H9 (cell line): ENCODE results near the gene TTYH2. TPM values are rescaled to one million over a fixed set of nuclear protein-coding genes. Genes with fewer than 3 reads are reported as not detected.

Source experiments
- DNase-seq: peaks from one replicate; pipeline ENCODE4 v3.0.0-alpha.2; 2017
- H2AFZ ChIP-seq: one replicate; pipeline ENCODE4 v1.6.1; 2013; ENCODE audit warnings: mild to moderate bottlenecking, low read length, control low read depth, moderate library complexity
- H2AK5ac ChIP-seq: 2 replicates; pipeline ENCODE4 v1.6.1; 2013; ENCODE audit warnings: low read length, control low read depth, mixed read lengths; ENCODE audit not compliant: insufficient read length
- H2BK120ac ChIP-seq: one replicate; pipeline ENCODE4 v1.6.1; 2013; ENCODE audit warnings: low read depth, mild to moderate bottlenecking, low read length, control low read depth, inconsistent platforms; ENCODE audit not compliant: poor library complexity, severe bottlenecking
- H2BK12ac ChIP-seq: 2 replicates; pipeline ENCODE4 v1.6.1; 2013; ENCODE audit warnings: low read length, control low read depth, mixed read lengths, low read depth; ENCODE audit not compliant: insufficient read length
- H2BK15ac ChIP-seq: 2 replicates; pipeline ENCODE4 v1.6.1; 2013; ENCODE audit warnings: low read depth, low read length, control low read depth
- H2BK20ac ChIP-seq: one replicate; pipeline ENCODE4 v1.6.1; 2013; ENCODE audit warnings: low read depth, mild to moderate bottlenecking, low read length, control low read depth, inconsistent platforms; ENCODE audit not compliant: poor library complexity, severe bottlenecking
- H2BK5ac ChIP-seq: 2 replicates; pipeline ENCODE4 v1.6.1; 2013; ENCODE audit warnings: low read length, control low read depth, mixed read lengths; ENCODE audit not compliant: insufficient read length
- H3K14ac ChIP-seq: 2 replicates; pipeline ENCODE4 v1.6.1; 2013; ENCODE audit warnings: low read length, control low read depth; ENCODE audit not compliant: insufficient read depth
- H3K18ac ChIP-seq: 2 replicates; pipeline ENCODE4 v1.6.1; 2013; ENCODE audit warnings: low read depth, mild to moderate bottlenecking, mixed read lengths, low read length, control low read depth; ENCODE audit not compliant: insufficient read length
- H3K23ac ChIP-seq: 2 replicates; pipeline ENCODE4 v1.6.1; 2013; ENCODE audit warnings: low read length, control low read depth, mixed read lengths, low read depth; ENCODE audit not compliant: insufficient read length
- H3K23me2 ChIP-seq: 2 replicates; pipeline ENCODE4 v1.6.1; 2013; ENCODE audit warnings: low read depth, mild to moderate bottlenecking, mixed read lengths, low read length, control low read depth; ENCODE audit not compliant: insufficient read length, poor library complexity, severe bottlenecking
- H3K27ac ChIP-seq: 2 replicates; pipeline ENCODE4 v1.5.1; 2013; ENCODE audit warnings: low read length, control low read depth, mixed read lengths, low read depth; ENCODE audit not compliant: insufficient read length
- H3K27me3 ChIP-seq: 2 replicates; pipeline ENCODE4 v1.6.1; 2013; ENCODE audit warnings: low read length, control low read depth, inconsistent platforms; ENCODE audit not compliant: insufficient read depth
- H3K4ac ChIP-seq: 2 replicates; pipeline ENCODE4 v1.6.1; 2013; ENCODE audit warnings: low read depth, mild to moderate bottlenecking, control low read depth, inconsistent platforms, low read length, moderate library complexity
- H3K4me1 ChIP-seq: 2 replicates; pipeline ENCODE4 v1.6.1; 2013; ENCODE audit warnings: low read length, control low read depth, inconsistent platforms; ENCODE audit not compliant: insufficient read depth
- H3K4me2 ChIP-seq: 2 replicates; pipeline ENCODE4 v1.6.1; 2013; ENCODE audit warnings: low read length, control low read depth, mixed read lengths; ENCODE audit not compliant: insufficient read length, insufficient read depth
- H3K56ac ChIP-seq: 2 replicates; pipeline ENCODE4 v1.6.1; 2013; ENCODE audit warnings: low read depth, mild to moderate bottlenecking, mixed read lengths, low read length, control low read depth; ENCODE audit not compliant: insufficient read length
- H3K79me1 ChIP-seq: 2 replicates; pipeline ENCODE4 v1.6.1; 2013; ENCODE audit warnings: low read depth, mild to moderate bottlenecking, moderate library complexity, low read length, control low read depth, inconsistent platforms; ENCODE audit not compliant: insufficient read depth, poor library complexity, severe bottlenecking
- H3K79me2 ChIP-seq: 2 replicates; pipeline ENCODE4 v1.6.1; 2013; ENCODE audit warnings: low read length, control low read depth, inconsistent platforms; ENCODE audit not compliant: insufficient read depth
- H3K9ac ChIP-seq: 2 replicates; pipeline ENCODE4 v1.6.1; 2013; ENCODE audit warnings: low read length, control low read depth, mixed read lengths; ENCODE audit not compliant: insufficient read length; ENCODE audit errors: extremely low read depth
- H3K9me3 ChIP-seq: one replicate; pipeline ENCODE4 v1.6.1; 2013; ENCODE audit warnings: low read depth, low read length, inconsistent platforms; ENCODE audit not compliant: control insufficient read depth
- H3T11ph ChIP-seq: one replicate; pipeline ENCODE4 v1.6.1; 2013; ENCODE audit warnings: mild to moderate bottlenecking, low read length, control low read depth, inconsistent platforms
- H4K20me1 ChIP-seq: one replicate; pipeline ENCODE4 v1.6.1; 2013; ENCODE audit not compliant: control insufficient read depth, insufficient read length, insufficient read depth
- H4K5ac ChIP-seq: 2 replicates; pipeline ENCODE4 v1.6.1; 2013; ENCODE audit warnings: low read depth, mild to moderate bottlenecking, mixed read lengths, low read length, control low read depth; ENCODE audit not compliant: insufficient read length
- H4K8ac ChIP-seq: replicated peaks from 2 replicates; pipeline ENCODE4 v1.6.1; 2013; ENCODE audit warnings: low read length, control low read depth, mixed read lengths, low read depth; ENCODE audit not compliant: insufficient read length
- H4K91ac ChIP-seq: 2 replicates; pipeline ENCODE4 v1.6.1; 2013; ENCODE audit warnings: low read depth, mild to moderate bottlenecking, moderate library complexity, mixed read lengths, low read length, control low read depth; ENCODE audit not compliant: insufficient read length
- H3K27ac Mint-ChIP-seq, 3 experiments: 2 replicates in 2 of 3; 3 replicates in 1 of 3; pipeline ENCODE4 v1.8.0; 2020 to 2021; ENCODE audit warnings: mixed read lengths in 3 of 3, mild to moderate bottlenecking in 1 of 3, moderate library complexity in 1 of 3
- H3K27me3 Mint-ChIP-seq: 2 replicates; pipeline ENCODE4 v1.8.0; 2021; ENCODE audit warnings: low read depth, mild to moderate bottlenecking, moderate library complexity, mixed read lengths
- H3K36me3 Mint-ChIP-seq, 3 experiments: 2 replicates in 2 of 3; 3 replicates in 1 of 3; pipeline ENCODE4 v1.8.0; 2020 to 2021; ENCODE audit warnings: low read depth in 3 of 3, mixed read lengths in 3 of 3; ENCODE audit not compliant: insufficient read depth in 1 of 3
- H3K4me1 Mint-ChIP-seq, 2 experiments: 2 replicates each; pipeline ENCODE4 v1.8.0; 2020; ENCODE audit warnings: mixed read lengths in 2 of 2
- H3K4me3 Mint-ChIP-seq, 2 experiments: 2 replicates in 1 of 2; 3 replicates in 1 of 2; pipeline ENCODE4 v1.8.0; 2020 to 2021; ENCODE audit warnings: mild to moderate bottlenecking in 2 of 2, mixed read lengths in 2 of 2, moderate library complexity in 1 of 2
- H3K9me3 Mint-ChIP-seq, 2 experiments: 2 replicates in 1 of 2; 3 replicates in 1 of 2; pipeline ENCODE4 v1.8.0; 2020; ENCODE audit warnings: mild to moderate bottlenecking in 2 of 2, mixed read lengths in 2 of 2, moderate library complexity in 1 of 2
- WGBS: extraction: QIAGEN DNeasy Blood & Tissue Kit; methylation state at CpG from one replicate; pipeline ENCODE4 v1.1.7; 2013; ENCODE audit warnings: missing lambda C conversion rate, low lambda C conversion rate, mixed read lengths; ENCODE audit not compliant: insufficient read length; ENCODE audit errors: extremely low coverage; 5-methylcytosine and 5-hydroxymethylcytosine counted together
- total RNA-seq: library from RNA; stranded (reverse); gene quantifications from 2 replicates; pipeline ENCODE4 v1.2.1, GENCODE V29; 2021
- TF ChIP-seq, protein P1 (sequence below): fragments of 200-600 bp; sonication (generic); conservative IDR thresholded peaks from 3 replicates; pipeline ENCODE4 v1.8.0; 2021; ENCODE audit warnings: antibody characterized with exemption, mild to moderate bottlenecking

Gene TTYH2
- total RNA-seq, 1 experiment from 2014 or later: 1.6 TPM

DNA sequence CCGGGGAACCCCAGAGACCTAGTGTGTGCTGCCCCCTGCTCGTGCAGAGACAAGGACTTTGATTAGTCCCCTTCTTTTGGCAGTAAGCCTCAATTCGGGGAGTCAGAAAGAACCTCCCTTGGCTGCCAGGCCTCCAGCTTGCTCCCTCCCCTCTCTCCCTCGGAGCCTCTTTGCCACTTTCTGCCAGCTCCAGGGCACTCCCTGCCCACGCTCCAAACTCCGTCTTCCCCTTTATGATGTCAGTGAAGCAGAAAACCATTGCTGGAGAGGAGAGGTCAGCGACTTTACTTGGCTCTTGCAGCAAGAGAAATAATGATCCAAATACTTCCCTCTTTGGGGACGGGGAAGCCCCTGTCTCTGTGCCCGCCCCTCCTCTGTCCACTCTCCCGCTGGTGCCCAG lies 28.1 kb downstream of the TTYH2 start:
- Histone ChIP-seq H2AFZ (no peak overlapping the region), H4K5ac (no peak overlapping the region), H2BK15ac (no peak overlapping the region), H2BK20ac (no peak overlapping the region), H4K91ac (no peak overlapping the region), H3T11ph (no peak overlapping the region), H3K79me2 (no peaks in the 10 kb centered on the region), H4K8ac (no peak overlapping the region), H2AK5ac (no peak overlapping the region), H2BK12ac (no peak overlapping the region), H3K27ac (no peak overlapping the region), H3K56ac (no peak overlapping the region), H3K23ac (no peak overlapping the region), H3K23me2 (peaks cover 4% of the 10 kb centered on the region), H3K14ac (no peak overlapping the region), H2BK120ac (no peak overlapping the region), H3K27me3 (no peaks in the 10 kb centered on the region), H4K20me1 (no peaks in the 10 kb centered on the region), H3K4me1 (peaks cover 2% of the 10 kb centered on the region), H3K18ac (no peak overlapping the region), H2BK5ac (no peak overlapping the region), H3K4me2 (no peak overlapping the region), H3K4ac (no peak overlapping the region), H3K79me1 (no peaks in the 10 kb centered on the region), H3K9ac (no peak overlapping the region), H3K9me3 (no peaks in the 10 kb centered on the region)
- Mint-ChIP-seq H3K27ac (no peak overlapping the region; a peak in 1 of 7 replicates), H3K27me3 (peaks cover 20% of the 10 kb centered on the region), H3K36me3 (peaks cover 0 to 7% (median 5%) of the 10 kb centered on the region in 3 experiments; a peak in 4 of 7 replicates), H3K4me3 (no peak overlapping the region), H3K9me3 (peaks cover 4 to 5% of the 10 kb centered on the region in 2 experiments), H3K4me1 (peaks cover 33 to 49% of the 10 kb centered on the region in 2 experiments)
- WGBS: no CpG with 5 or more reads among the region's 10 CpGs
- no peak for DNase-seq
- TF ChIP-seq, protein P1, sequence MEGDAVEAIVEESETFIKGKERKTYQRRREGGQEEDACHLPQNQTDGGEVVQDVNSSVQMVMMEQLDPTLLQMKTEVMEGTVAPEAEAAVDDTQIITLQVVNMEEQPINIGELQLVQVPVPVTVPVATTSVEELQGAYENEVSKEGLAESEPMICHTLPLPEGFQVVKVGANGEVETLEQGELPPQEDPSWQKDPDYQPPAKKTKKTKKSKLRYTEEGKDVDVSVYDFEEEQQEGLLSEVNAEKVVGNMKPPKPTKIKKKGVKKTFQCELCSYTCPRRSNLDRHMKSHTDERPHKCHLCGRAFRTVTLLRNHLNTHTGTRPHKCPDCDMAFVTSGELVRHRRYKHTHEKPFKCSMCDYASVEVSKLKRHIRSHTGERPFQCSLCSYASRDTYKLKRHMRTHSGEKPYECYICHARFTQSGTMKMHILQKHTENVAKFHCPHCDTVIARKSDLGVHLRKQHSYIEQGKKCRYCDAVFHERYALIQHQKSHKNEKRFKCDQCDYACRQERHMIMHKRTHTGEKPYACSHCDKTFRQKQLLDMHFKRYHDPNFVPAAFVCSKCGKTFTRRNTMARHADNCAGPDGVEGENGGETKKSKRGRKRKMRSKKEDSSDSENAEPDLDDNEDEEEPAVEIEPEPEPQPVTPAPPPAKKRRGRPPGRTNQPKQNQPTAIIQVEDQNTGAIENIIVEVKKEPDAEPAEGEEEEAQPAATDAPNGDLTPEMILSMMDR: no peak
